Activated CD4-positive, alpha-beta T cell treated with anti-CD3 and anti-CD28 coated beads, Interleukin-10, Interleukin-2, amounts not matched to agents 100 ng/mL and 50 ng/mL, durations not matched to agents 16 hours and 8 hours (primary cell): ENCODE measurements around the gene ADAMTS14.

Source experiments
- DNase-seq: peaks from one replicate; pipeline ENCODE4 v3.0.0-alpha.2; 2020

ADAMTS14 gene

DNA sequence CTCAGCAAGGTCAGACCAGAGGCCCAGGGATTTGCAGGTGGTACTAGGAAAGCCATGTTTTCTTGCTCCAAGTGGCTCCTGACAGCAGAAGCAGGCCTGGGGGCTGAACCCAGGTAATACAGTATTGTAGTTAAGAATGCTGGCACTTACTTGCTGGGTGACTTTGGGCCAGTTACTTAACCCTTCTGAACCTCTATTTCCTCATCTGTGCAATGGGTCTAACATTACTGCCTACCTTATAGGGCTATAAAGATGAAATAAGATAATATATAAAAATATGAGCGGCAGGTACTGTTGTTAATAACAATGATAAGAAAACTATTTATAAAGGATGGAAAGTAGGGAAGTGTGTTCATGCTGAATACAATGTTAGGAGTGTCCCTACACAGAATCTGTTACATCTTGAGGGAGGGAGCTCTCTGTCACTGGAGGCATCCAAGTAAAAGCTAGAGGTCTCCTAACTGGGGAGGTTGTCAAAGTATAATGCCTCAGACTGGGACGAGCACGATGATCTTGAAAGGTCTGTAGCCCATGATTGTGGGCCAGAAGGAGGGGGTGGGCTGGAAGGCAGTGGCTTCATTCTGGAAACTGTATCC lies 26.9 kb downstream of the ADAMTS14 start:
- DNase-seq, result no peak

DNA sequence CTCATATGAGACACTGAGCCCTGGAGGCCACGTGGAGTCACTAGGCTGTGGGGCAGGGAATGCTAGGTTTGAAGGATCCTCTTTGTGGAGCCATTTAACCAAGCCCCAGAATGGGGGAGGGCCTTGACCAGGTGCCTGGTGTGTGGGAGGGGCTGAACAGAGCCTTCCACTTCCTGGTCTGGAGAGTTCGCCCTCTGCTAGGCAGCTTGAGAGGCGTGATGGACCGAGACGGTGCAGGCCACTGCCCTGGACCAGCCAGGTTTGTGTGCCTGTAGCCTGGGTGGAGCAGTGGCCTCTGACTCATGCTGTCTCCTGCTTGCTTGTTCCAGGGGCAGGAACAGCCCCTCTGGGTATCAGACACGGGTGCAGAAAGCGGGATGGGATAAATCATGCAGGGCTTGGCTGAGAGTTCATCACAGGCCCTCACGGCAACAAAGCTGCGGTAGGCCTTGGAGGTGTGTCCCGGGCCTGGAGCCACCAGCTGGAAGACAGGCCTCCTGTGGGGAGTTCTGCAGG lies 27.4 kb downstream of the ADAMTS14 start:
- DNase-seq, result no peak

DNA sequence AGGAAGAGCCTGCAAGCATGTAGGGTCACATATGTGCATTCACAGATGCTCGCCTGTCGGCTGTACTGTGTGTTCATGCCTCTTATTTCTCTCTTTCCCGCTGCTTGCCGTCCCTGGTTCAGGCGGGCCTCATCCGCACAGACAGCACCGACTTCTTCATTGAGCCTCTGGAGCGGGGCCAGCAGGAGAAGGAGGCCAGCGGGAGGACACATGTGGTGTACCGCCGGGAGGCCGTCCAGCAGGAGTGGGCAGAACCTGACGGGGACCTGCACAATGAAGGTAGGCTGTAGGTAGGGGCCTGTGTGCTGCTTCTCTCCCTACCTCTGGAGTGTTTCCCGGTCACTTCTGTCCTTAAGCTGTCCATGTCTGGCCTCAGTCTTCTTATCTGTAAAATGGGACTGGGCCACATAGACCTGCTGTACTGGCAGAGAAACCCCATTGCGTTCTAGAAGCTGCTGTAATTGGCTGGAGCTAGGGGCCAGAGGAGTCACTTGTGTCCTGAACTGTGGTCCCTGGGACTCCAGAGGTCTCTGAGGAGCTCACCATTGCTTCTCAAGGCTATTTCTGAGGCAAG lies 30.0 kb downstream of the ADAMTS14 start:
- DNase-seq, result no peak

DNA sequence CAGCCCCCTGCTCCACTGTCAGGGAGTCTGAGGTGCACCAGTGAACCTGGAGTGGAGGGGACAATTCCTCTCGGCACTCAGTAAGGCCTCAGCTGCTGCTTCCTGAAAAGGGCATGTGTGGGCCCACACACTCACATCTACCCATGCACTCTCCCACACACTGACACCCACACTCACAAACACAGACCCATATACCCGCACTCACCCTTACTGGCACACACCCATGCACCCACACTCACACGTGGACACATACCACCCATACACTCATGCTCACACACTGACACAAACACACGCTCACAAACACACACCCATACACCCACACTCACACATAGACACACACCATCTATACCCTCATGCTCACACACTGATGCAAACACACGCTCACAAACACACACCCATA lies 31.9 kb downstream of the ADAMTS14 start:
- no peak for DNase-seq

DNA sequence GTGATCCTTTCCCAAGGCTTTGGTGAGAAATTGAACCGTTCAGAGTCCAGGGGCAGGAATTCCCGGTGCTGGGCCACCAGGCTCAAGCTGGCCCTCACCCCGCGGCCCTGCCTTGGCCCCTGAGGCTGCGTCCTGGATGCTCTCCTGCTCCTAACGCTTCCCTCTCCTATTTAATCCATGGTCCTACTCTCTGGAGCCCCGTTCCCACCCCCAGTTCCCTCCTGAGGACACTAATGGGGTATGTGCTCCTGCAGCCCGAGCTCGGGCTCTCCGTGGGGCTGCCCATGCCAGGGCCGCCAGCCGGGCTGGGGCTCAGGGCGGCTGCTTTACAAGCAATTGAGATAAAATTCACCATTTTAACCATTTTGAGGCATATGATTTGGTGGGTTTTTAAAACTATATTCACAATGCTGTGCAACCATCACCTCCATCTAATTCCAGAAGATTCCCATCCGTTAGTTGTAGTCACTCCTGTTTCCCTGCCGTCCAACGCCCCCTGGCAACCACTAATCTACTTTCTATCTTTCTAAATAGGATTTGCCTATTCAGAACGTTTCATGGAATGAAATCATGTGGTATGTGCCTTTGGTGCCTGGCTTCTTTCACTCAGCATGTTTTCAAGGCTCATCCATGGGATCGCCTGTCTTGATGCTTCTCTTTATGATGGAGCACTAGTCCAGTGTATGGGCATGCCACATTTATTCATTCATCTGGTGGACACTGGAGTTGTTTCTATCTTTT lies 33.0 kb downstream of the ADAMTS14 start:
- DNase-seq, result no peak

DNA sequence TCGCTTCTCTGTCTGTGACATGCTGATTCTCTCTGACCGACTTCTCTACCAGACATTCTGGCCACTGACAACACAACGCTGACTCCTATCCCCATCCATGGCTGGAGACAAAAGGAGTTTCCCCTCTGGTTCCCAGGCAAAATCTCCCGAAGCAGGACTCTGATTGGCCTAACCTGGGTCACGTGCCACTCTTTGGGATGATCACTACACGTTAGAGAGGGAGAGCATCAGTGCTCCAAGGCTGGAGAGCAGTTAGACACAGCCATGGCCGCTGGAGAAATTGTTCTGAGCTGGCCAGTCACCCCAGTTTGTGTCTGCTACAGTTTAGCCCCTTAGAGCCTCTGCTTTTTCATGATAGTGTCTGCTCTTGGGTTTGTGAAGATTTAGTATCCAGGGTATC lies 38.9 kb downstream of the ADAMTS14 start:
- DNase-seq, result no peak

DNA sequence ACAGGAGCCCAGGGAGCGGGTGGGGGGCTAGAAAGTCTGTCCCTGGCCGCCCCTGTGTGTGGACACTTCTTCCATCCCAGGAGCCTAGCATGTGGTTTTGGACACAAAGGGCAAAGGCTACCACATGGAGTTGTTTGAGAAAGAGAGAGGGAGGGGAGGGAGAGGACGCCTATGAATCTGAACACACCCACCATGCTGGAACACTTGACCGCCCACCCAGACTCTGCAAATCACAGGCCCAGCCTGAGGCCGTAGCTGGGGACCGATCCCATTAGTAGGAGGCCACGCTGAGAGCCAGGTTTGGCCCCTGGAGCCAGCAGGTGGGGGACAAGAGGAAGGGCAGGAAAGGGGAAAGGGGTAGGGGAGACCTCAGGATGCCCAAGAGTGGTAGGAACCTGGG lies 39.6 kb downstream of the ADAMTS14 start:
- DNase-seq, result no peak

DNA sequence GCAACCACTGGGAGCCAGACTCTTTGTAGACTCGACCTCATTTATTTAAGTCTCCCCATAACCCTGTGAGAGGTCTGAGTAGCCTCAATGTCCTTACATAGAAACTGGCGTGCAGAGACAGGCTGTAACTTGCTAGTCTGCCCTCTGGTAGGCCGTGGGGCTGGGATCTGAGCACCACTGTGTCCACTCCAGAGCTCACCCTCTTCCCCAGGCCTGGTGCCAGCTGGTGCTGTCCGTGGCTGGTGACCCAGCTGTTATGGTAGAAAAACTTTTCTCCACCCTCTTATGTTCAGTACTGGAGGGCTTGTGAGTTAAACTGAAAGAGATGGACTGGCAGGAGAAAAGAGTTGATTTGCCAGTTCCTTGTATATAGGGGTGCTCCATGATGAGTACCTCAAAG lies 41.9 kb downstream of the ADAMTS14 start:
- no peak for DNase-seq

DNA sequence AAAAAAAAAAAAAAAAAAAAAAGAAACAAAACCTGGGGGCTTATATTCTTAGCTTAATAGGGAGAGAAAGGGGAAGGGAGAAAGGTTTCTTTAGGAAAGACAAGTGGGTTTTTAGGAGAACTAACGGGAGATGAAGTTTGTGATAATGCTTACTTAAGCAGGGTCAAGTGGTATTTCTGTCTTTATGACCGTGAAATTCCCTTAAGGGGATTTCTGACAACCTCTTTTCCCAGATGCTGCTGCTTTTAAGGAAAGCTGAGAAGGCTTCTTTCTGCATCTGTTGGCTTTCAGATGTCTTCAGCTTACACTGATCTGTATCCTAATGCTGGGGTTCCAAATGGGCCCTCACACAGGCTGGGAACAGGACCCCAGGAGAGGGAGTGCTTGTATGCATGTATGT lies 42.6 kb downstream of the ADAMTS14 start:
- no peak for DNase-seq

DNA sequence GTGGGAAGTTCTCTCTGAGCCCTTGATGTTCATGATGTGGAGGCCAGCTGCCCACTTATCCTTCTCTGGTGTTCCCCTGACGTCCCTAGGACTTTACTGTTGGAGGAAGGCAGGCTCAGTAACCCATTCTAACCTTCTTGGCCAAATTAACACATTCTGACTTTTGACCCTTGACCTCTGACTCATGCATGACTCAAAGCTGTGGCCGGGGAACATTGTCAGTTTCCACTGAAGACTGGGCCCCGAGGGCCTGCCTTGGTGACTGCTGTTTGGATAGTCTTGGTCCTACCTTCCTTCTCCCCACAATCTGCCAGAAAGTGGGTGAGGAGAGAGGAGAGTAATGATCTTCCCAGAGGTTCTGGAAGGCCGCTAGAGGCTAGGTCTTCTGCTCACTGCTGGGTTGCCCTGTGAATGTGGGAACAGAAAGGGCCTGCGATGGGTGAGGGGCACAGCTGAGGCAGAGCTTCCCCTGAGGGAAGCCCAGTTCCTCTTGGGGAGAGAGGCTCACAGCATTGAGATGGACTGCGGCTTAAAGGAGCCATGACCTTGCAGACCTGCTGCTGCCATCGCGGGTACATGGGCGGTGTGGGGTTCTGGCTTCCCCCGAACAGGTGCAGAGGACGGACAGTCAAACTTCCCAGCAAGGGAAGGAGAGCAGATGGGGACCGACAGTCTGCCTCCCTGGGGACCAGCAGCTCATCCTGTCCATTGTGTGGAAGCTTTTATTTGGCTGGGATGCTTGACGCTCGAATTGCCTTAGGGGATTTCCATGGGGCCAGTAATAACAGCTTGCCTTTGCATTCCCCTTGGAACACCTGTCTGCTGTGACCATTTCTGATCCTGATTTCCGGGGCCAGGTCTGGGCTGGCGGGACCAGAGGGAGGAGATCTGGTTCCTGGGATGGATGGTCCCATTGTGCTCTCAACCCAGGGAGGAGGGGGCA lies 43.8 kb downstream of the ADAMTS14 start:
- peak; percentile 50 for DNase-seq

DNA sequence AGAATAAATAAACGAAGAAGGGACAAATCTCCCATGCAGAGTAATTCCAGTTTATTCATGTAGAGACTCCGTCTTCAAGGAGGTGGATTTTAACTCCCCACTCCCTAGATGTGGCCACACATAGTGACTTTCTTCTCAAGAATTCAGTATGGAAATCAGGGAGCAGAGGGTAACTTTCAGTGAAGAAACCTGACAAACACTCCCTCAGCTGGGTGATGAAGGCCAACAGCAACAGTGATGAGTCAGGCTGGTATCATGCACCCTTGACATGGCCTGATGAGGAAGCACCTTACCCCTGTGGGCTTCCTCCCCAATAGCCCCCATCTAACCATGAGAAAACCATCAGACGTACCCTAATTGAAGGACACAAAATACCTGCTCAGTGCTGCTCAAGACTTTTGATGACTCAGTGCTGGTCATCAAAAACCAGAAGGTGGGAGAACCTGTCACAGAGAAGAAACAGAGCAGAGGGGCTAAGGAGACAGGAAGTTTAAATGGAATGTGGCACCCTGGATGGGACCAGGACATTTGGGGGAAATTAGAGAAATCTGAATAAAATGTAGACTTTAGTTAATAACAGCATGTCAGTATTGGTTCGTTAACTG lies 50.6 kb downstream of the ADAMTS14 start:
- no peak for DNase-seq

DNA sequence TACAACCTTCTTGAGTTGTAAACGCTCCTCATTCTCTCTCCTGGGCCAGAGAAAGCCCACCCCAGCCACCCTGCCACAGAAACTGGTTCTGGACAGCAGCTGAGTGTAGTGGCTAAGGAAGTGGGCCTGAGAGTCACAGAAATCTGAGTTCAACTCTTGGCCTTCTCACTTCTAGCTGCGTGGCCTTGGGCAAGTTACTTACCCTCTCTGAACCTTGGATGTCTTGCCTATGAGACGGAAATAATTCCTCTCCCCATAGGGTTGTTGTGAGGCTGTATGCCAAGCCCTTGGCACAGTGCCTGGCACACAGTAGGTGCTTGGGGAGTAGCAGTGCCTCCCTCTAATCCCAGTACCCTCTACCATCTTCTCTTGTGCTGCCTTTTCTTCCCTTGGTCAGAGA lies 51.5 kb downstream of the ADAMTS14 start:
- DNase-seq, result no peak

DNA sequence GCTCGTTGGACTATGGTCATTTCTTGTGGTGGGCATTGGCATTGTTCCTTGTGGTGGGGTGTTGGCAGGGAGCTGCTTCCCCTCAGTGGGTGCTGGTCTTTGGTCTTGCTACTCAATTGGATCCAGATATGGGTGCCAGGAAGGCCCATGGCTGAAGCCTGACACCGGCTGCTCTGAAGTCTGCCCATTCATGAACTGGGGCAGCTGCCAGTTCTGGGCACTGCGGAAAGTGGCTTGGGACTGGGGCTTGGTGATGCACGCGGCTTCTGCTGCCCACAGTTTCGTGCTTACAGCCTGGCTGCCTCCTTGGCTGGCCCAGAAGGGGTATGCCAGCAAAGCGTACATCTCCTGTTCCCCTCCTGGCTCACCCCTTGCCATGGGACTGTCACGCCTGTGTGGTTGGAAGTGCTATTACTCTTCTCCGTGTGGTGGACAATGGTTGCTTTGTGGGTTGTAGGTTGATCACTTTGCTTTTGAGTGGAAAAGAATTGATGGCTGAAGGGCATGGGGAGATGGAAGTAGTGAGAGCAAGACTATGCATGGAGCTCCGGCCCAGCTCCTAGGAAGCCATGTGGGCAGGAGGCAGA lies 54.7 kb downstream of the ADAMTS14 start:
- DNase-seq, result no peak

DNA sequence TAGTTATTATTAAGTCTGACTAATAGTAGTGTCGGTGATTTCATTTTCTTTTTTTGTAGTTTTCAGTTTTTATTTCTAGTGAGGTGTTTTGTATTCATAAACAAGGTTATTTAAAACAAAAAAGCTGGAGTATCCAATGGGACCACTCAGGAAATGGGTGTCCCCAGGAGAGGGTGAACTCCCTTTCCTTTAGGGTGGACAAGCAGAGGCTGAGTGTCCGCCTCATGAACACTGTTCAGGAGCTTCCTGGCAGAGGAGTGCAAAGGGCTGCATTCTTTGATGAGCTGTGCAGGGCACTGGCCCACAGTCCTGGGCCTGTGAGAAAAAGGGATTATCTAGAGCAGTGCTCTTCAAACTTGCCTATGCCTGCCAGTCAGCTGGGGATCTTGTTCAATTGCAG lies 56.0 kb downstream of the ADAMTS14 start:
- DNase-seq, result no peak

DNA sequence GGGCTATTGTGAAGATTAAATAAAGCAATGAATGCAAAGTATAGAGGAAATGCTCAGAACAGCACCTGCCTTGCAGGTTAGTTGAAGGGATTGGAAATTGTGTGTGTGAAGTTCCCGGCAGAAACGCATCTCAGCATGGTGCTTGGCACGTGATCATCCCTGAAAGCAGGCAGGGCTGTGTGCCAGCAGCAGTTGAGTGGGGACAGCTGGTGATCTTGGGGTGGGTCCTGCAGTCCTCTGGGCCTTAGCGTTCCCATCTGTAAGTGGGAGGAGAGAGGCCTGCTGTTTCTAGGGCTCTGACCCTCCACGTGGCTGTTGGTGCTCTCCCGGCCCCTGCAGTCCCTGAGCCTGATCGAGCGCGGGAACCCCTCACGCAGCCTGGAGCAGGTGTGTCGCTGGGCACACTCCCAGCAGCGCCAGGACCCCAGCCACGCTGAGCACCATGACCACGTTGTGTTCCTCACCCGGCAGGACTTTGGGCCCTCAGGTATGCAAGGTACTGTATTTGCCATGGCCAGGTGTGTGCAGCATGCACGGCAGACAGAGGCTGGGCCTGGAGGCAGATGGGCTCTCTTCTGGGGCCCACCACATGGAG lies 57.6 kb downstream of the ADAMTS14 start:
- no peak for DNase-seq

DNA sequence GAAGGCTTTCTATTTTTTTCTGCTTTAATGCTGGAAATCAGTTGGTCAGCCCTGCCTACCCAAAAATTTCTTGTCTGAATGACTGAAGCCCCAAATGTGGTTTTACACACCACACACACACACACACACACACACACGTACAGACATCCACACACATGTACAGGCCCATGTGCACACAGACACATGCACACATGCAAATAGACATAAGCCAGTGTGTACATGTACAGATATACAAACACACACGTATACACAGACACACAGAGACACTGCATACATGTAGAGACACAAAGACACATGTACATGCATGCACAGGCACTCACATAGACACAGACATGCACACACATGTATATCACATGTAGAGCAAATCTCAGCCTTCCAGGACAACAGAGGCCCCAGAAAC lies 58.6 kb downstream of the ADAMTS14 start:
- DNase-seq, result no peak

DNA sequence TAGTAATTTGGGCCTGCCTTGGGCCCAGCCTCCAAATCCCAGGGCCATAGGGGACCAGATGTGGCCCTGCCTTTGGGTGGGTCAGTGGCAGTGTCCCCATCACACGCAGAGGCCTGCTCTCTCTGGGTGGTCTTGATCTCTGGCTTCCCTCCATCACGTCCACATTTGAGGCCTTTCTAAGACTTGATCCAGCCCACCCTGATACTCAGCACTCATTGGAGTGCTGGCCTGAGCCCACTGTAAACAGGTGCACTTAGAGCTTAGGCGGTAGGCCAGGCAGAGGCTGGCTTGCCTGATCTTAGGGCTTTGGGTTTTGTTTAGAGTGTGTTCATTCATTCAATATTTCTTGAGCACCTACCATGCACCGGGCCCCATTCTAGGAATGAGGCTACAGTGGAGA lies 60.3 kb downstream of the ADAMTS14 start:
- no peak for DNase-seq

DNA sequence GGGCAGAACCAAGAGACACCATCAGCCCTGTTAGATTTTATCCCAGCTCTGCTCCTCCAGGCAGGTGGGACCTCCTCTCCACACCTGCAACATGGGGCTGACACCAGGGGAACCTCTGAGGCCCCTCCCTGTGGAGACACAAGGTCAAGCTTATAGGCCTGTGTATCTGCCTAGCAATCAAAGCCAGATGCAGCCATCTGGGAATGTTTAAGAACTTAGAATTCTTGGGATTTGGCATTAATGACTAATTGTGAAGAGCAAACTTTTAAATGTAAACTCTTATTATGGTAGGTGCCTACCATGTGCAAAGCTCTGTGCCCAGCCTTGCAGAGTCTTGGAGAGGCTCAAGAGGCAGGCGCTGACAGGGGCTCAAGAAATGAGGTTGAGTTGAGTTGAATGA lies 60.7 kb downstream of the ADAMTS14 start:
- DNase-seq, result no peak

DNA sequence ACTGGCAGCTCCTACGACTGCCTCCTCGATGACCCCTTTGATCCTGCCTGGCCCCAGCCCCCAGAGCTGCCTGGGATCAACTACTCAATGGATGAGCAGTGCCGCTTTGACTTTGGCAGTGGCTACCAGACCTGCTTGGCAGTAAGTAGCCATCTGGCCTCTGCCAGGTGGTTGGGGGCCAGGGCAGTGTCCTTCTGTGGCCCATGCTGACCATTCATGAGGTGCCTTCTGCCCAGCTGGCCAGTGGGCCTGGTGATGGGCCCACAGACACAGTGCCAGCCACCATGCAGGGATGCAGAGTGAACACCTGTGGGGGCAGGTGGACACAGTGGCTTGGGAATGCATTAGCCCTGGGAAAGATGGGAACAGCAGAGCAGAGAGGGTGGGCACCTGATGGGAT lies 62.9 kb downstream of the ADAMTS14 start:
- no peak for DNase-seq

DNA sequence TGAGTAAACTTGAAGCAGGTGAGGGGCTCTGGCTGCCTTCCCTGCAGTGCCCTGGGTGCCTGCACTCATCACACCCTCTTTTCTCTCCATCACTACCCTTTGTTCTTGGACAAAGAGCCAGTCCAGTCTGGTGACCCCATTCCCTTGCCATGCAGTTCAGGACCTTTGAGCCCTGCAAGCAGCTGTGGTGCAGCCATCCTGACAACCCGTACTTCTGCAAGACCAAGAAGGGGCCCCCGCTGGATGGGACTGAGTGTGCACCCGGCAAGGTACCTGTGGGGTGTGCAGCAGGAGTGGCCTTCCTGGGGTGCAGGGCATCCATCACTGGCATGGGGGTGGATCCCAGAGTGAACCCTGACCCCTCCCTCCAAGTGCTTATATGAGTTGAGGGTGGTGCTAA lies 64.2 kb downstream of the ADAMTS14 start:
- no peak for DNase-seq

DNA sequence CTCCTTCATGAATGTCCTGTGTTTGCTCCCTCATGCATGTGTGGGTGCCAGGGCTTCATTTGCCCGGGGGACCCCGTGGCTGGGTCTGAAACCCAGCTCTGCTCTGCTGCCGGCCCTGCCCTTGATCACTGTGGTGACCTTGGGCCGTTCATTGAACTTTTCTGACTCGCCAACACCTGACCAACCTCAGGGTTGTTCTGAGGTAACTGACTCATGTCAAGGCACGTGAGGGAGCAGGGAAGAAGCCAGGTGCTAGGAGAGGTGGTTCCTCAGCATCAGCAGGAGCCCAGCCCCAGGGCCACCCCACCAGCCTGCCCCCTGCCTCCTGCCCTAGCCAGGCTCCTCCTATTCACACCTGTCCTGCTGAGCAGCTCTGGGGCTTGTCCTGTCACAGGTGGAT lies 64.9 kb downstream of the ADAMTS14 start:
- no peak for DNase-seq
